Stomach (tissue), 9 donors: ENCODE measurements around the gene RNU6-8. TPM values are rescaled to one million over a fixed set of nuclear protein-coding genes. Genes with fewer than 3 reads are reported as not detected.

Experiments used
- DNase-seq, 2 donors: peaks; one replicate each; pipeline versions ENCODE4 v3.0.0 to v3.0.0-alpha.2; 2013 to 2019
- H3K27ac ChIP-seq, 5 donors: fragments of 200-600 bp in 4 of 5; sonication (generic) in 4 of 5; one replicate each; pipeline ENCODE4 v1.5.1; 2013 to 2019; ENCODE audit warnings: mild to moderate bottlenecking in 1 of 5, moderate library complexity in 1 of 5
- H3K27me3 ChIP-seq, 3 donors: fragments of 200-600 bp; sonication (generic); one replicate each; pipeline ENCODE4 v1.5.1; 2017 to 2019; ENCODE audit warnings: mixed run types in 1 of 3
- H3K36me3 ChIP-seq, 4 donors: fragments of 200-600 bp; sonication (generic); 1 replicate in 3 of 4; 2 replicates in 1 of 4; pipeline ENCODE4 v1.5.1; 2016 to 2019
- H3K4me1 ChIP-seq, 4 donors: fragments of 200-600 bp; sonication (generic); one replicate each; pipeline ENCODE4 v1.5.1; 2016 to 2019
- H3K4me3 ChIP-seq, 4 donors: fragments of 200-600 bp; sonication (generic) in 3 of 4; one replicate each; pipeline ENCODE4 v1.5.1; 2016 to 2019; ENCODE audit warnings: mild to moderate bottlenecking in 1 of 4
- H3K9me3 ChIP-seq, 4 donors: fragments of 200-600 bp; sonication (generic); one replicate each; pipeline ENCODE4 v1.5.1; 2016 to 2019
- CTCF ChIP-seq, 7 experiments: fragments of 450-650 bp in 4 of 7; fragments of 200-600 bp in 3 of 7; sonication (generic) in 3 of 7; IDR thresholded peaks; one replicate each; pipeline ENCODE4 v1.5.1; 2016 to 2019; ENCODE audit warnings: antibody characterized with exemption in 7 of 7, control low read depth in 2 of 7, mild to moderate bottlenecking in 1 of 7
- EP300 ChIP-seq: sonication (generic); formaldehyde crosslinking; IDR thresholded peaks from one replicate; pipeline ENCODE4 v1.6.1; 2017; ENCODE audit warnings: antibody characterized with exemption
- POLR2A ChIP-seq, 4 donors: fragments of 450-650 bp; IDR thresholded peaks; one replicate each; pipeline ENCODE4 v1.6.1; 2016; ENCODE audit warnings: antibody characterized with exemption in 4 of 4, control low read depth in 2 of 4, mild to moderate bottlenecking in 1 of 4, moderate library complexity in 1 of 4
- POLR2AphosphoS5 ChIP-seq, 3 donors: sonication (generic); formaldehyde crosslinking; IDR thresholded peaks; one replicate each; pipeline ENCODE4 v1.6.1; 2016; ENCODE audit warnings: antibody characterized with exemption in 3 of 3
- WGBS, 5 donors: extraction: QIAGEN DNeasy Blood & Tissue Kit in 3 of 5; methylation state at CpG; one replicate each; pipeline versions ENCODE4 v1.1.5 to v1.1.7; 2013 to 2018; 5-methylcytosine and 5-hydroxymethylcytosine counted together
- intact Hi-C: fragments of 100-400 bp; cut with DNase I; formaldehyde crosslinking; loops from one replicate; pipeline ENCODE4 v1.15.1; 2023; ENCODE audit warnings: low total_unique reads
- polyA plus RNA-seq, 3 donors: library from polyadenylated mRNA; stranded (reverse); fragments of 200-250 nt; gene quantifications; one replicate each; pipeline ENCODE4 v1.2.3, GENCODE V29; 2013
- total RNA-seq, 5 donors: library from RNA; depleted of rRNA; stranded (reverse); fragments of >200 nt; gene quantifications; one replicate each; pipeline versions ENCODE4 v1.1.0 to v1.2.3, GENCODE V29; 2014 to 2016
- donor health status: healthy with polysubstance abuse.
- donor health status: Bipolar disorder and iron deficiency.
- donor health status: healthy.

Gene RNU6-8
- total and polyA plus RNA-seq, 8 donors: not detected

- Histone ChIP-seq H3K27ac (no peak overlapping the region), H3K4me1 (no peaks in the 10 kb centered on the region), H3K27me3 (no peaks in the 10 kb centered on the region), H3K36me3 (no peaks in the 10 kb centered on the region), H3K4me3 (no peak overlapping the region), H3K9me3 (no peaks in the 10 kb centered on the region)
- intact Hi-C loops: no loop called here
- no peak for TF ChIP-seq POLR2AphosphoS5 (IDR thresholded peaks at IDR 0.05)
- no peak for TF ChIP-seq EP300
- no peak for TF ChIP-seq CTCF (IDR thresholded peaks at IDR 0.05)
- no peak for TF ChIP-seq POLR2A (IDR thresholded peaks at IDR 0.05)
- no peak for DNase-seq
- 76 to 90% (median 83%) methylated on average over 5 of the region's 5 CpGs for WGBS, 5 donors
Measured at GRCh38 chr14:32171469-32171868, 31.6 kb downstream of the RNU6-8 start.

DNA sequence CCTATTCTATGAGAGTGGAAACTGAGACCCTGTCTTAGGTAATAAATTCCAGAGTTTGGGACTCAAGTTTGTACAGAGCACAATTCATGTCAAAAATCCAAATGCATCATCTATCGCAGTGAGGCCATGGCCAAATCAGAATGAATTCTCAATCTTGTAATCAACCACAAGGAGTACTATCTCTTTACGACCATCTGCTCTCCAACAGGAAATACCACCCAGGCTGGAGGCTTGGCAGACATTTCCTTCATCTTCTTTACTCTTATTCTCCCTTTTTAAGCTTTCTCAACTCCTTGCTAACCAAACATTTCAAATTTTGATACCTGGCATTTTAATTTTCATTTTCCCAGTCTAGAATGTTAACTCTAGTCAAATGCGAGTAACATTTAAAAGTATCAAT lies 33.9 kb downstream of the RNU6-8 start:
- no peak for TF ChIP-seq POLR2AphosphoS5 (IDR thresholded peaks at IDR 0.05)
- TF ChIP-seq POLR2A (IDR thresholded peaks at IDR 0.05): no peak
- TF ChIP-seq EP300: no peak
- no peak for TF ChIP-seq CTCF (IDR thresholded peaks at IDR 0.05)
- intact Hi-C loops: no loop called here
- Histone ChIP-seq H3K27me3 (no peaks in the 10 kb centered on the region), H3K4me1 (no peaks in the 10 kb centered on the region), H3K36me3 (no peaks in the 10 kb centered on the region), H3K27ac (no peak overlapping the region), H3K4me3 (no peak overlapping the region), H3K9me3 (no peaks in the 10 kb centered on the region)
- WGBS, 5 donors: 76 to 87% (median 81%) methylated on average over 3 of the region's 3 CpGs
- DNase-seq: no peak

GRCh38 chr14:32167907-32168306 lies 35.2 kb downstream of the RNU6-8 start:
- TF ChIP-seq POLR2A (IDR thresholded peaks at IDR 0.05): no peak
- TF ChIP-seq CTCF (IDR thresholded peaks at IDR 0.05): no peak
- TF ChIP-seq EP300: no peak
- H3K4me3 ChIP-seq: no peak overlapping the region

DNA sequence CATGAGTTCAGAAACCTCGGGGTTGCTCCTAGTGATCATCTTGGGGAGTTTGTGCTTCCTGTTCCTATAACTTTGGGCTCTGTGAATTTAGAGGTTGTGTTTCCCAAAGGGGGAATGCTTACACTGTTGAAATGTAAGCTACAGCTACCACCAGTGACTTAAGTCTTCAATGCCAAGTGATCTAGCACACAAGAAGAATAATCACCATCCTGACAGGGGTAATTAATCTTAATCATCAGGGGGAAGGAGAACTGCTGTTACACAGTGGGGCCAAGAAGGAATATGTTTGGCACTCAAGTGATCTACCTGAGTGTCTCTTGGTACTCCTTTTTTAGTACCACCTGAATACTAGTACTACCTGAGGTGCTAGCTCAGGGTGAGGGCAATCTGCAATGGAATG lies 36.1 kb downstream of the RNU6-8 start:
- H3K27me3 ChIP-seq: no peaks in the 10 kb centered on the region
- TF ChIP-seq POLR2AphosphoS5 (IDR thresholded peaks at IDR 0.05): no peak
- TF ChIP-seq CTCF (IDR thresholded peaks at IDR 0.05): no peak
- no peak for TF ChIP-seq POLR2A (IDR thresholded peaks at IDR 0.05)
- no peak for TF ChIP-seq EP300
- no peak for DNase-seq
- 86 to 95% (median 87%) methylated on average over 1 of the region's 1 CpG for WGBS, 5 donors
- no peaks in the 10 kb centered on the region for H3K9me3 ChIP-seq
- no peaks in the 10 kb centered on the region for H3K36me3 ChIP-seq
- H3K4me1 ChIP-seq: no peaks in the 10 kb centered on the region
- no peak overlapping the region for H3K27ac ChIP-seq
- intact Hi-C loops: no loop called here
- no peak overlapping the region for H3K4me3 ChIP-seq

More at GRCh38 chr14:32167907-32168306, 35.2 kb downstream of the RNU6-8 start:
- intact Hi-C loops: no loop called here
- no peaks in the 10 kb centered on the region for H3K36me3 ChIP-seq
- 57 to 71% (median 67%) methylated on average over 3 of the region's 3 CpGs for WGBS, 5 donors
- H3K9me3 ChIP-seq: no peaks in the 10 kb centered on the region
- no peak overlapping the region for H3K27ac ChIP-seq
- no peak for DNase-seq
- no peaks in the 10 kb centered on the region for H3K4me1 ChIP-seq
- H3K27me3 ChIP-seq: no peaks in the 10 kb centered on the region
